Superior temporal gyrus (tissue), 1 donor: Measurements from ENCODE around the gene LAMA3.

Experiments used
- DNase-seq: peaks from one replicate; pipeline ENCODE4 v3.0.0-alpha.2; 2016; ENCODE audit errors: extremely low spot score

LAMA3 gene

DNA sequence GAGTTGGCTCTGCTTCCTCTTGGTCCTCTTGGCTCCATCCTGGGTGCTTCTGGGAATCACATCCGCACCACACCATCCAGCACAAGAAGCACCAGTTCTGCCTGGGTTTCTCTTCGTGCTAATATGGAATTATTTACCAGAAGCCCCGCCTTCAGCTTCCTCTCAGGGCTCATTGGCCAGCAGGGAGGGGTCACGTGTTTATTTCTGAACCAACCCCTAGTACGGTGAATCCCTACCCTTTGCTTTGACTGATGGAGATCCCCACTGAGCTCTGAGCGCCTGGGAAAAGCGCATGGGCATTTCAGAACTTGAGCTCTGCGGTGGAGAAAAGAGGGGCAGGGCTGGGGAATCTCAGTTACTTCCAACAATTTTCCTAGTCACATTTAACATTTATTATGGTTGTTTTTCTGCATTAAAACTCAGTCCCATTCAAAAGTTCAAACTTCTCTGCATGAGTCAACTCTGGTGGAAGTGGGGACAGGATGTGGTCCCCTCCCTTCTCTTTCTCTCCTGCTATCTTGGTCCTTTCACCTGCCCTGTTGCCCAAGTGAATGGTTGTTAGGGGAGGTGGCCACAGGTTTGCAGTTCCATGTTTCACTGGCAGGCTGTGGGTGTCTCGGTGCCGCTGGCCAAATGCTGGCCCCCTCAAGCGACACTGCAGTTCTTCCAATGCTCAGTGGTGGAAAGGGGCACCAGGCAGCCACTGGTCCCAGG lies 248.9 kb downstream of the LAMA3 start:
- DNase-seq: no peak

DNA sequence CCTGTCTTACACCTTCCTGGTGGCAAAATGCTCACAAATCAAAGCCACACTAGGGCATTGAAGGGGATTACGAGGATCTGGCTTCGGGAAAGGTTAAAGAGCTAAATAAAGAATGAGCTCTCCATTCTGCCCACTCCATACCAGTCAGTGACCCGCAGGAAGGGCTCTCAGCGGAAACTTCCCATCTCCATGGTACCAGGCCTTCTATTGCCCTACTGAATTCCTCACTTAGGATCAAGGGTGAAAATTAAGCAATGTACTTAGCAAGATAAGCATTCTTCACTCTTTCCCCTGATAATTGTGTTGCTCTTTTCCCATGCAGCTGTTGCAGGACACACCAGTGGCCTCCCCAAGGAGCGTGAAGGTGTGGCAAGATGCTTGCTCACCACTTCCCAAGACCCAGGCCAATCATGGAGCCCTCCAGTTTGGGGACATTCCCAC lies 249.7 kb downstream of the LAMA3 start:
- no peak for DNase-seq

DNA sequence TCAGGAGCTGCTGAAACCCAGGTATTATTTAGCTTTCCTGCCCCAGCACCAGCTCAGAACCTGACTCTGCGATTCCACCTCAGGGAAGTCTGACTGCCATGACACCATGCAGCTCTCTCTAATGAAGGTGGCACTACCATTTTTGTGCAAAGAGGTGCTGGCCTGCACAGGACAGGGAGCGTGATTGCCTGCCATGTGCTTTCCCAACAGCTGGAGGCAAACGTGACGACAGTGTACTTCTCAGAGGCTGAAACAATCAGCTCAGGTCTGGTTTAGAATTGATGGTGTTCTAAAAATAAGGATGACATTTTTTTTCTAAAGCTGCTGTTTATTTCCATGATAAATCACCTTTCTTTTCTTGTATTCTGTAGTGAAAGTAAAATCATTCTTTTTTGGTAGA lies 250.1 kb downstream of the LAMA3 start:
- DNase-seq: no peak

- DNase-seq: no peak
Measured at GRCh38 chr18:23939896-23940295, 250.6 kb downstream of the LAMA3 start.

DNA sequence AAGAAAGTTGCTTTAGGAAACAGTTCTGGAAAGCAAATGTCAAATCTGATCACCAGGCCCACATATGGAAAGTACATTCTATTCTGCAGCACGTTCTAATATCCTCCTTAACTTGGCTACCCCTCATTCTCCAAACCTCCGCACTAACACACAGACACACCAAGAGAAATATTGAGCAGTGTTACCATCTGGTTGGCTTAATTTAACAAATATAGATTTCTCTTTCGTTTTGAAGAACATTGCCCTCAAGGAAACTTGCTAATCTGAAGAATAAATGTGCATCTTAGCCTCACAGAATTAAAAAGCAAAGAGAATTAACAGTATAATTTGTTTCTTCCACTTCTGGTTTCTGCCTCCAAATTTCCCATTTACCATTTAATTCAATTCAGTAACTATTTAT lies 252.5 kb downstream of the LAMA3 start:
- peak; percentile 42 for DNase-seq

DNA sequence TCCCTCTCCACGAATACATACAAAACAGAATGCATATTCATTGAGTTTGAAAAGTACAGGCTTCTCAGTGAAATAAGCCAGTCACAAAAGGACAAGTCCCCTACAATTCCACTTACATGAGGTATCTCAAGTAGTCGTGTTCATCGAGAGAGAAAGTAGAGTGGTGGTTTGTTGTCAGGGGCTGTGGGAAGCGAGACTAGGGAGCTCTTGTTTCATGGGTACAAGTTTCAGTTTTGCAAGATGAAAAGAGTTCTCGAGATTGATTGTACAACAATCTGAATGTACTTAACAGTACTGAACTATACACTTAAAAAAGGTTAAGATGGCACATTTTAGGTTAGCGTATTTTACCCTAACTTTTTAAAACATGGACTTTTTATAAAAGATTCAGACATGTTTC lies 253.9 kb downstream of the LAMA3 start:
- no peak for DNase-seq

- DNase-seq: peak; percentile 43
Measured at GRCh38 chr18:23943903-23944624, 254.8 kb downstream of the LAMA3 start.

GRCh38 chr18:23945416-23946079 lies 256.3 kb downstream of the LAMA3 start:
- no peak for DNase-seq

- no peak for DNase-seq
Measured at GRCh38 chr18:23949863-23950262, 260.6 kb downstream of the LAMA3 start.

DNA sequence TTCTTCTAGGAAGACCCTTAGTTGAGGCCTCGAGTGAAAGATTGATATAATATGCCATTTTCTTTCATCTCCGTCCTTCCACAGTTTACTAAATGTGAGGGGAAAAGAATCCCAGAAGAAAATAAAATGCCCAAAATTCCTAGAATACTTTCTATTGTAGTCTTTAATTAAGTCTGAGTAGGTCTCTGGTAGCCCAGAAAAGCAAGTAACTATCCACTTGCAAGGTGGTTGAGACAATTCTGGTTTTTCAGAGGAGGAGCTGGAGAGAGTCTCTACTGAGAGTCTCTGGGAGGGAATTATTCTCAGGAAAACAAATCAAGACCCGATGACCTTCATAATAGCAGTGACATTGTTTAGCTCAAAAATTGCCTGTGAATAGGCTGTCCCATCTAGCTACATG lies 261.4 kb downstream of the LAMA3 start:
- no peak for DNase-seq

- no peak for DNase-seq
Measured at GRCh38 chr18:23951206-23951605, 262.0 kb downstream of the LAMA3 start.

- no peak for DNase-seq
Measured at GRCh38 chr18:23953984-23954383, 264.7 kb downstream of the LAMA3 start.

DNA sequence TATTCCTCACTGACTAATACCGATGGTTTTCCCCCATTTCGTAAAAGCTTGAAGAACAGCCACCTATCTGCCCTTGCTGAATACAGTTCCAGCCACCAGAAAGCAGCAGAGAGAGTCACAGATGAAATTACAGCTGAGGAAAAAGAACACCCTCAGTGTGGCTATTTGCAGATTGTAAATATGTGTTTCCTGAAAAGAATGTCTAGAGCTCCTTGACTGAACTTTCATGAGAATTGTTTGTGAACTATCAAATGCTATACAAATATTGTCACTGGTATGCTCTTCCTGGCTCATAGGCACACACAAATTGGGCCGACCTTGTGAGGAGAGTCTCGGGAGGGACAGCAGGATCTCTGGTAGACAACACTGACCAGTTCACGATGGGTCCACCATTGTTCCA lies 267.2 kb downstream of the LAMA3 start:
- DNase-seq: no peak

GRCh38 chr18:23958036-23958435 lies 268.8 kb downstream of the LAMA3 start:
- no peak for DNase-seq

- DNase-seq: no peak
Measured at GRCh38 chr18:23963443-23964165, 274.4 kb downstream of the LAMA3 start.

DNA sequence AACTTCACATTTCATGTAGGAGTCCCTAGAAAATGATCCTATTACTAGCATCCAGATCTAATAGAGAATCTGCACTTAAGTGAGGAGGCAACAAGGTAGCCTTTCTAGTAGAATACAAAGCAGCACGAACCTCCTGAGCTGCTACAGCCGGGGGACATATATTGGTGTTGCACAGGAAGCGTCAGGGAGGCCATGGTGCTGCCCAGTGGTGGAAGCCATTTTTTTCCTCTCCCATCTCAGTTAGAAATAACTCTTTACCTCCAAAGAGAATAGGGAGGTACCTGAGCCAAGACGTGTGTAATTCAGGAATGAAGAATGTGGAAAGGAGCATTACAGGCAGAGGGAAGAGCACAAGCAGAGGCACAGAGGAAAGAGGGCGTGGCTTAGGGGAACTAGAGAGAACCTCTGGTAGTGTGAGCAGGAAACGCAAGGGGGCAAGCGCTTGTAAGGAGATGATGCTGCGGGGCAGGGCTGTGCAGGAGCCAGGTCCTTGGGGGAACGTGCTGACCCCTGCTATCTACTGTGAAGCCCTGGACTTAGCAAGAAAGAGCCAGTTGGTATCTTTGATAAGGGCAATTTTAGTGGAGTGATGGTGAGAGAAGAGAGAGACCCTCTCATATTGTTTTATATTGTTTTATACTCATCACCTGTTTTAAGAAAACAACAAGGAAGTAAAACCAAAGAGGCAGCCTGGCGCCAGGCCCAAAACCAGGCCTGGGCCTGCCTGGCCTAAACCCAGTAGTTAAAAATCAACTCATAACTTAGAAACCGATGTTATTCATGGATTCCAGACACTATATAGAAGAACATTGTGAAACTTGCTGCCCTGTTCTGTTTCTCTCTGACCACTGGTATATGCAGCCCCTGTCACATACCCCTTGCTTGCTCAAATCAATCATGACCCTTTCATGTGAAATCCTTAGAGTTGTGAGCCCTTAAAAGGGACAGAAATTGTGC lies 275.3 kb downstream of the LAMA3 start:
- DNase-seq: no peak

DNA sequence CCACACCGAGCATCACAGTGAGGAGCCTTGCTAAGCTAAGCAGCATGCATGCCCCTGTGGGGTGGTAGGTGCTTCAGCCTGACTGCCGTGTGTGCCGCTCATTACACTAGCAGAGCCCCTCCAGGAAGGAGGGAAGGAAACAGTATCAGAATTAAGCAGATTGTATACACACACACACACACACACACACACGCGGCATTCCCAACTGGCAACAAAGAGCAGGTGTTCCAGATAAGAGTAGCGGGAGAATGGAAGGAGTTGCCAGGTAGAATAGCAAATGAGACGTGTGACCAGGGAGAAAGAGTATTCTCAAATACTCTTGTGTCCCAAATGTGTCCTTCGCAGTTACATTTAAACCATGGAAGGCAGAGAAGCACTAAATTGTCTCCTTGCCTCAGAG lies 277.7 kb downstream of the LAMA3 start:
- DNase-seq: no peak

DNA sequence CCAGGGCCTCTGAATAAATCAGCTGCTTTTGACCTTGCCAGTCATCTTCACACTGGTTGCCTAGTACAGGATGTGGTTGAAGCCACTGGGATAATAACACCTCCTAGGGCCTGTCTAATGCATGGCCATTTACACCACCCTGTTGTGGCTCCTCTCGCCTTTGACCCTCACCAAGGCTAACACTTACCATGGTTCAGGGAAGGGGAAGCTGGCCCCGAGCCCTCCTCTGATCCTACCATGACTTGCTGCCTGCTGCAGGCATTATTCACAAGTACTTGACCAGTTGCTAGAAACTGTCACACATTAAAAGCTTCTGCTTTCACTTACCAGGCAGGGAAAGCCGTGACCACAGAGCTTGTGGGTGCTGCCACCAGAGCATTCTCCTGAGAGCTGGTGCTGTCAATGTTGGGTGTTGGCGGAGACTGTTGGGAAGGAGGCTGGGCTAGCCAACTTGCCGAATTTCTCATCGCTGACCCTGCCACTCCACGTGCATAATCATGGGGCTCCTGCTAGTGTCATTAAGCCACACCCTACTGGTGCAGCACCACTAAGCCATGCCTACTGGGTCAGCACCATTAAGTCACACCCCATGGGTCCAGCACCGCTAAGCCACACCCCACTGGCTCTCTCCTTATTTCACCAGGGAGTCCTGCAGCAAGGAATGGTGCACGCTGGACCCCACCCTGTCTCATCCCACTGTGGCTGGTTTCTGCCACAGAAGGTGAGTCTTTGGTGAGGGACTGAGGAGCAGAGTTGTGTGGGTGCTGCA lies 278.3 kb downstream of the LAMA3 start:
- no peak for DNase-seq

- no peak for DNase-seq
Measured at GRCh38 chr18:23968638-23969604, 279.7 kb downstream of the LAMA3 start.
